Mononuclear cell (primary cell): ENCODE results near the gene MSANTD1. TPM values are rescaled to one million over a fixed set of nuclear protein-coding genes. Genes with fewer than 3 reads are reported as not detected.
A peak's percentile ranks its signal among the peaks of the same experiment; 100 is the strongest.
"Not testable (repeated sequence)": the region's sequence is repeated elsewhere in the genome, so short reads cannot be mapped to it uniquely, and the experiment has no call there.

Source experiments
- H3K27me3 ChIP-seq: 2 replicates; pipeline ENCODE4 v1.6.0; 2011; ENCODE audit warnings: low read length, control low read depth; ENCODE audit not compliant: insufficient read depth
- H3K4me1 ChIP-seq: 2 replicates; pipeline ENCODE4 v1.5.1; 2011; ENCODE audit warnings: mild to moderate bottlenecking, low read length, control low read depth; ENCODE audit not compliant: insufficient read depth
- H3K4me3 ChIP-seq: 2 replicates; pipeline ENCODE4 v1.5.1; 2011; ENCODE audit warnings: mild to moderate bottlenecking, low read length, moderate library complexity
- H3K9me3 ChIP-seq: 2 replicates; pipeline ENCODE4 v1.5.1; 2011; ENCODE audit warnings: low read depth, mild to moderate bottlenecking, control low read depth, low read length
- total RNA-seq: library from RNA; depleted of rRNA; stranded (reverse); fragments of >200 nt; gene quantifications from one replicate; pipeline ENCODE4 v1.2.3, GENCODE V29; 2012

The MSANTD1 gene
- total RNA-seq, 1 donor, result 0.63 TPM

GRCh38 chr4:3291411-3291968, 42.5 kb downstream of the MSANTD1 start:
- Histone ChIP-seq H3K4me3 (peak overlapping the region; percentile 53), H3K27me3 (no peaks in the 10 kb centered on the region), H3K4me1 (peaks cover 16% of the 10 kb centered on the region), H3K9me3 (no peaks in the 10 kb centered on the region)

DNA sequence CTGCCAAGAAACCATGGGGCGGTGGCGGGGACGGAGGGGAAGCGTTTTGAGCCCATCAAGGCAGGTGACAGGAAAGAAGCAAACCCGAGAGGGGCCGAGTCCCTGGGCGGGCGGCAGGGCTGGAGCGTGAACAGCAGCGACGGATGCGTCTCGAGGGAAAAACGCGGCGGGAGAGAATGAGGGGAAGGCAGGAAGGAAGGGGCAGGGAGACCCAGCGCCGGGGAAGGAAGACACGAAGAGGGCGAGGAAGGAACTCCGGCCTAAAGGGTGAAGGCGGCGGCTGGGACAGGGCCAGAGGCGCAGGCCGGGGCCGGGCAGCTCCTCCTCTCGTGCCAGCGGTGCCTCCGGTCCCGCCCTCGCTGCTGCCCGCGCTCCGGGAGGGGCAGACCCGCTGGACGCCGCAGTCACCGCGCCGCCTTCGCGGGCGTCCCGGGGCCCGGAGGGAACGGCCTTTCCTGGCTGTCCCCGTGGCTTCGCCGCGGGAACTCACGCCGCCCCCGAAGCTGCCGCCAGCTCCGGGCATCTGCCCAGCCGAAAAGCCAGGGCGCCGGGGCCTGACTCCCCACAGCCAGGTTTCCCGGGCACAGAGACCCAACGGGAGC, 43.1 kb downstream of the MSANTD1 start:
- Histone ChIP-seq H3K4me1 (peaks cover 12% of the 10 kb centered on the region), H3K9me3 (no peaks in the 10 kb centered on the region), H3K27me3 (no peaks in the 10 kb centered on the region), H3K4me3 (peak overlapping the region; percentile 53)

GRCh38 chr4:3292571-3293400, 43.8 kb downstream of the MSANTD1 start, which contains the start of gene RGS12:
Gene RGS12, plus strand, starts transcription at chr4:3293021. Its CDS starts 23,150 bp downstream, at chr4:3316171.
- Histone ChIP-seq H3K27me3 (no peaks in the 10 kb centered on the region), H3K9me3 (no peaks in the 10 kb centered on the region), H3K4me1 (peaks cover 12% of the 10 kb centered on the region), H3K4me3 (peak within 1 kb of the TSS; percentile 53)

- Histone ChIP-seq H3K27me3 (no peaks in the 10 kb centered on the region), H3K9me3 (no peaks in the 10 kb centered on the region), H3K4me3 (peak overlapping the region; percentile 22), H3K4me1 (peaks cover 12% of the 10 kb centered on the region)
Measured at GRCh38 chr4:3293401-3294391, 44.7 kb downstream of the MSANTD1 start.

GRCh38 chr4:3294401-3295241, 45.7 kb downstream of the MSANTD1 start:
- Histone ChIP-seq H3K4me3 (no peak overlapping the region), H3K27me3 (no peaks in the 10 kb centered on the region), H3K4me1 (peaks cover 12% of the 10 kb centered on the region), H3K9me3 (no peaks in the 10 kb centered on the region)

DNA sequence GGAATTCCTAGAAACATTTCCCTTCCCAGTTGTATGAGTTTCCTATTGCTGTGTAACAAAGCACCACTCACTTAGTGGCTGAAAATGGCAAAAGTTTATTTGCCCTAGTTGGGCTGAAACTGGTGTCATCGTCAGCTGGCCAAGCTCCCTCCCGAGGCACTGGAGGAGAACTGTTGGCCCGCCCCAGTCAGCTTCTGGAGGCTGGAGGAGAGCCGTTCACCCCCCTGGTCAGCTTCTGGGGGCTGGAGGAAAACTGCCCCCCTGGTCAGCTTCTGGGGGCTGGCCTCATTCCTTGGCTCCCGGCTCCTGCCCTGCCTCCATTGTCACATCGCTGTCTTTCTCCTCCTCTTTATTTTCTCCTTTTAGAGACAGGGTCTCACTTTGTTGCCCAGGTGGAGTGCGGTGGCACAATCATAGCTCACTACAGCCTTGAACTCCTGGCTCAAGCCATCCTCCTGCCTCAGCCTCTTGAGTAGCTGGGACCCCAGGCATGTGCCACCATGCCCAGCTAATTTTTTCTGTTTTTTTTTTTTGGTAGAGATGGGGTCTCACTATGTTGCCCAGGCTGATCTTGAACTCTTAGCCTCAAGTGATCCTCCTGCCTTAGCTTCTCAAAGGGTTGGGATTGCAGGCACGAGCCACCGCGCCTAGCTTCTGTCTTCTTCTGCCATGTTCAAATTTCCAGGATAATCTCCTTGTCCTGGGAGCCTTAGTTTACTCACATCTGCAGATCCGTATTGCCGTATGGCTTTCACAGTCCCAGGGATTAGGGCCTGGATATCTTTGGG, 47.1 kb downstream of the MSANTD1 start:
- Histone ChIP-seq H3K9me3 (no peaks in the 10 kb centered on the region), H3K27me3 (no peaks in the 10 kb centered on the region), H3K4me3 (no peak overlapping the region), H3K4me1 (peaks cover 13% of the 10 kb centered on the region)

- Histone ChIP-seq H3K27me3 (no peaks in the 10 kb centered on the region), H3K9me3 (no peaks in the 10 kb centered on the region), H3K4me1 (peaks cover 14% of the 10 kb centered on the region), H3K4me3 (no peak overlapping the region)
Measured at GRCh38 chr4:3296651-3297050, 47.7 kb downstream of the MSANTD1 start.

DNA sequence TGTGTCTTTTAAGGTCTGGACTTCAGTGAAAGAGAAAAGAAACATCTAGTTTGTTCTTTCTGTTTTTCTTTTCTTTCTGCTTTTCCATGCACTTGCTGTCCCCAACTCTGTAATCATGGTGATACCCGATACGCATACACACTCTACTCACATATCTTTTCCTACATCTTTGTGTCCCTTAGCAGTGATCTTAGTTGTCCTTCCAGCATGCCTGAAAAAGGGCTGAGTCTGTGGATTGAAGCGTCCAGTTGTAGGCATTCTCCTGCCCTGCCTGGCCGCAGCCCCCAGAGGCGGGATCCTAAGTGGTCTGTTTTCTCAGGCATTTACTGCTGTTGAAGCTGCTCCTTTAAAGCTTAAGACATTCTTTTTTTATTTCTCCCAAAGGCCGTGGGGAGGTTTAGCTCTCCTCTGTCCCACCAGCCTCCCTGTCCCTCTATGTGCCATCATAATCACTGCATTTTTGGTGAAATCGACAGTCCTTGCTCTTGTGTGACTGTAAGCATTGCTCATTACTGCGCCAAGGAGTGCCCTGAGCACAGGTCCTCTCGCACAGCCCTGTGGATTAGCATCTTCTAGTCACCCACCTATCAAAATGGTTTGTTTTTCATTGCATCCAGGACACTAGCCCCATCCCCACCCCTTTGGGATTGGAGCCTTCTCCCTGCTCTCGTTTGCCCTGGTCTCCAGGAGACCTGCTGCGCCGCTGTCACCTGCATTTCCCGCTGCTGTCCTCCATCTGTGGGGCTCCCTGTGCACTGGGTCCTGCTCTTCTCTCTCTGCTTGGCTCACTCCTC, 48.3 kb downstream of the MSANTD1 start:
- Histone ChIP-seq H3K27me3 (no peaks in the 10 kb centered on the region), H3K4me3 (no peak overlapping the region), H3K4me1 (peaks cover 16% of the 10 kb centered on the region), H3K9me3 (no peaks in the 10 kb centered on the region)

DNA sequence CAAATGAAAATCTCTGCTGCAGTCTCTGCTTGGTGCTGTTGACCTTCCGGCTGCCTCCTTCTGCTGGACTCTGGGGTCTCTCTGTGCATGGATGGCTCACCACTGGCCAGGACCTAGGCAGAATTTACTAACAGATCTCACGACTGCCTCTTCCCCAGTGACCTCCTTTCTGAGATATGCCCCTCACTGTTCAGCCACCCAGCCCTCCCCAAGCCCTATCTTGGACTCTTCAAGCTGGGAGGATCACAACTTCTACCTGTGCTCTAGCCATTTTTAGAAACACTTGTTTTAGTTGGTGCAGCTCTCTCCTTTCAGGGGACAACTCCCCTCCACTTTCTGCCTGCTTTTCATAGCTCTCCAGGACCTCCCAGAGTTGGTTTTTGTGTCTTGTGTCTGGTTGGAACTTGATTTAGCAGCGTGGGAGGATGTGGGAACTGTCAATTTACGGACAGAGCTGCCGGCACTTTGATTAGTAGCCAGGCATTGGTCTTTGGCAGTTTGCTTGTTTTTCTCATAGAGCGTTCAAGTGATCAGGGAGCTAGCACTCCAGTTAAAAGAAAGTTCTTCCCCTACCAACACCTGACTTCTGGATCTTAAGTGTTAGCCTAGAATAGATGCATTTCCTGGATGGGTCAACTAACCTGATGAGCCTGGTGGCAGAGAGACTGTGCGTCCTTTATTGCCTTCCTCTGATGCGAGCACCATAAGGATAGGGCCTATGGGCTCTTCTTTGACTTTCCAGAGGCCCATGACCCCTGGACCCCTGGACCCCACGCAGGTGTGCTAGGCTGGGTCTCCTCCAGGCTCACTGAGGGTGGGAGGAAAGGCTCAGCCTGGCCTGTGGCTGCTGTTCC, 50.4 kb downstream of the MSANTD1 start:
- Histone ChIP-seq H3K9me3 (no peaks in the 10 kb centered on the region), H3K4me3 (no peak overlapping the region), H3K27me3 (no peaks in the 10 kb centered on the region), H3K4me1 (peaks cover 25% of the 10 kb centered on the region)

DNA sequence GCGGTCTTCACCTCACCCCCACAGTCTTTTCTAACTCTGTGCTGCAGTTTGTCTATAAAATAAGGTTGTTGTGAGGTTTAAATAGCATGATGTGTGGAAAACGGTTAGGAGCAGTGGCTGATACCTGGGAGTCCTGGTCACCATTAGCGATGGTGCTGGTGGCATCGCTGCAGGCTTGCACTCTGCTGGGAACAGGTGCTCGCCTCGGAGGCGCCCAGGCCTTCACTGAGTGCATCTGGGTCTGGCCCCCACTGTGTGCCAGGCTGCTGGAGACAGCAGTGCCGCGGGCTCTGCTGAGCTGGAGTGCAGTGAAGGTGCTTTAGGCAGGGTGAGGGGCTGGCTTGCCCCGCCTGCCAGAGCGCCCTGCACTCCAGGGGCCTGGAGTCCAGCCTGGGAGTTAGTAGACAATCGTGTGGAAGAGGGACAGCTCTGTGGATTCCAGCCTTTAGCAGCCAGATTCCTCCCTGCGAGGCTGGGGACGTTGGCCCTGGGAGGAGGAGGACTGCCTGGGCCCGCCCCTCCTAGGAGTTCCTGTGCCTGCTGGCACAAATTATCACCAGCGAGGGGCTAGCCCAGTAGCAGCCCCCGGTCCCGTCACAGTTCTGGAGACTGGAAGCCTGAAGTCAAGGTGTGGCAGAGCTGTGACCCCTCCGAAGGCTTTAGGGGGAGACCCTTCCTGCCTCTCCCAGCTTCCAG, 51.2 kb downstream of the MSANTD1 start:
- Histone ChIP-seq H3K27me3 (no peaks in the 10 kb centered on the region), H3K4me1 (peaks cover 25% of the 10 kb centered on the region), H3K9me3 (no peaks in the 10 kb centered on the region), H3K4me3 (no peak overlapping the region)

- not testable (repeated sequence) for H3K27me3 ChIP-seq, H3K9me3 ChIP-seq, H3K4me3 ChIP-seq
- peaks cover 25% of the 10 kb centered on the region for H3K4me1 ChIP-seq
Measured at GRCh38 chr4:3300882-3301281, 51.9 kb downstream of the MSANTD1 start.
